Suppressor macrophage (primary cell): ENCODE measurements around the gene PAFAH2.
A peak's percentile ranks its signal among the peaks of the same experiment; 100 is the strongest.

Experiments used
- DNase-seq, 4 experiments: peaks; one replicate each; pipeline ENCODE4 v3.0.0-alpha.2; 2020 to 2022

The PAFAH2 gene

DNA sequence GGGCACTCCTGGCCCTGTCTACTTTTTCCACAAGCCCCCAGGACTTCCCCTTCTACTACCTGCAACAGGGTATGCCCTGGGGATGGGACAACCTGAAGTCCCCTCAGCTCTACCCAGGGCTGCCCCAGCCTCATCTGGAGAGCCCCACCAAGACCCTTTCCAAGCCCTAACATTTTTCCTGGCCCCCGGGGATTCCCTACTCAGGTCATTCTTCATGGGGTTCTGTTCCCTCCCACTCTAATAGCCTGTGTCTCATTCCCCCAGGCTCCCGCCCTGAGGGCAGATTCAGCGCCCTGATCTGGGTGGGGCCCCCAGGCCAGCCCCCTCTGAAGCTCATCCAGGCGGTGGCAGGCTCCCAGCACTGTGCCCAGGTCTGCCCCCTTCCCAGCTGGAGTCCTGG lies 33.3 kb upstream of the PAFAH2 start:
- DNase-seq: no peak

DNA sequence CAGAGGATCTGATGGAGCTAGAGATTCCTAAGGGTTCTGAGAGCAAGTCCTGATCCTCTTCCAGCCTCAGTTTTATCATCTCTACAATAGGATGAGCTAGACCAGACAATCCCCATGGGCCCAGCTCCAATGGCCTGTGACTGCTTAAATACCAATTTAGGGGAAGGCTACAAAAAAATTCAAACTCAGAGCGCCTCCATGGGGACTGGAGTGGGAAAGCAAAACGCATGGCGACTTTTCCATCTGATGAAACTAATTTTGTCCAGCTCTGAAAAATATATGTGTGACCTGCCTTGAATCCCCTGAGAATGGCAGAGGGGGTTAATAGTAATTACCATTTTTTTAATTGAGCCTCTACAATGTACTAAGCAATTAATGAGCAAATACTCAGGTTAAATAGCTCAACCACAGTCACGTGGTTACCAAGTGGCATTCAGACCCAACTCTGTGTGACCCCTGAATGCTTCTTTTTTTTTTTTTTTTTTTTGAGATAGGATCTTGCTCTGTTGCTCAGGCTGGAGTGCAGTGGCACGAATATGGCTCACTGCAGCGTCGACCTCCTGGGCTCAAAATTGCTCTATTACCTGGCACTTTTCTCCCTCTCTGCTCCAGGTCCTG lies 32.1 kb upstream of the PAFAH2 start:
- DNase-seq: peak in 3 of 4 experiments; percentile 32 to 42 (median 41)

- DNase-seq: no peak
Measured at GRCh38 chr1:26029054-26029863, 31.4 kb upstream of the PAFAH2 start.

- DNase-seq: no peak
Measured at GRCh38 chr1:26028490-26028980, 30.7 kb upstream of the PAFAH2 start.

DNA sequence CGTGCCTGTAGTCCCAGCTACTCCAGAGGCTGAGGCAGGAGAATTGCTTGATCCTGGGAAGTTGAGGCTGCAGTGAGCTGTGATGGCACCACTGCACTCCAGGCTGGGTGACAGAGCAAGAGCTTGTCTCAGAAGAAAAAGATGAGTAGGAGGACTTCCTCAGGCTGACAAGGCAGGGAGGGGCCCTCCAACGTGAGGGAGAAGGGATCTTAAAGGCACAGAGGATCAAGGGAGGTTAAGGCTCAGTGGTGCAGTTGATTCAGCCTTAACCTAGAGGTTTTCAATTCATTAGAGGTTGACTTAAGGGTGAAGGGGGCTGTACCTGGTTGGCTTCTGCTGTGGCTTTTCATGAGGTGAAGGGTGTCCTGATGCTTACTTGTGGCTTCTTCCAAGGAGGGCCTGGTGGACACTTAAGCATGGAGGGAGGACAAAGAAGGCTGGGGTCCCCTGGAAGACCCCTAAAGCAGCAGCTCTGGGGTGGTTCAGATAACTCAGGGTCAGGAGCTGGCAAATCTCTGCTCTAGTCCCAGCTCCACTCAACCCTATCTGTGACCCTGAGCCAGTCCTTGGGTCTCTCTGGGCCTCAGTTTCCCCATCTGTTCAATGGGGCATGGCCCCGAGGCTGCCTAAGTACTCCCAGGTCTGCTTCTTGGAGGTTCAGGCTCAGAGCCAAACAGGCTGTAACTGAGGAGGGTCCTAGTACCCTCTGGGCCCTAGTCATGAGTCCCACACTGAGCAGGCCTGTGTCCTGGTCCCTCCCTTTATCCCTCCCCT lies 30.0 kb upstream of the PAFAH2 start:
- DNase-seq: peak; percentile 69 to 86 (median 84)

- DNase-seq: no peak
Measured at GRCh38 chr1:26025517-26025916, 27.7 kb upstream of the PAFAH2 start.

DNA sequence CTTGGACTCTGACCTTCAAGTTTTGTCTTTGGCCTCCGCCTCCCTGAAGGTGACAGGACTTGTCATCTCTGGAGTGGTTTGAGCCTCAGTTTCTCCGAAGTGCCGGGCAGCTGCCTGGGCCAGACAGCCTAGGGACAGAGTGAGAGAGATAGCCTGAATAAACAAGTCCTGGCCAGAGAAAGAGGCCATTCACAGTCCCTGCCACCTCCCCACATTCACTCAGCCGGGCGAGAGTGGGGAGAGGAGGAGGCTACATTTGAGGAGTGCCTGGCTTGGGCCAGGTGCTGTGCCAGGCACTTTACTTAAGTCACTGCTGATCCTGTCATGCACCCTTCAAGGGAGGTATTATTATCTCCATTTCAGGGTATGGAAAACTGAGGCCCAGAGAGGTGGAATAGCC lies 27.2 kb upstream of the PAFAH2 start:
- DNase-seq: no peak

GRCh38 chr1:26023826-26024225 lies 26.0 kb upstream of the PAFAH2 start:
- DNase-seq: no peak

DNA sequence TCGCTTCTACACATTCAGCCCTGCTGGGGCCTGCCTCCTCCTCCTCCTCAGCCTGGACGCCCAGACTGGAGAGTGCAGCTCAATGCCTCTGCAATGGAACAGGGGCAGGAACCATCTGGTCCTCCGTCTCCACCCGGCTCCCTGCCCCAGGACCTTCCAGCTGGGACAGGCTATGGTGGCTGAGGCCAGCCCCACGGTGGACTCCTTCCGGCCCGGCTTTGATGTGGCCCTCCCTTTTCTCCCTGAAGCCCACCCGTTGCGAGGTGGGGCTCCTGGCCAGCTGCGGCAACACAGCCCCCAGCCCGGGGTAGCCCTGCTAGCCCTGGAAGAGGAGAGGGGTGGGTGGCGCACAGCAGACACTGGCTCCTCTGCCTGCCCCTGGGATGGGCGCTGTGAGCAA lies 25.1 kb upstream of the PAFAH2 start:
- DNase-seq: no peak

GRCh38 chr1:26022404-26022779 lies 24.5 kb upstream of the PAFAH2 start:
- DNase-seq: peak in 2 of 4 experiments; percentile 25 to 46

DNA sequence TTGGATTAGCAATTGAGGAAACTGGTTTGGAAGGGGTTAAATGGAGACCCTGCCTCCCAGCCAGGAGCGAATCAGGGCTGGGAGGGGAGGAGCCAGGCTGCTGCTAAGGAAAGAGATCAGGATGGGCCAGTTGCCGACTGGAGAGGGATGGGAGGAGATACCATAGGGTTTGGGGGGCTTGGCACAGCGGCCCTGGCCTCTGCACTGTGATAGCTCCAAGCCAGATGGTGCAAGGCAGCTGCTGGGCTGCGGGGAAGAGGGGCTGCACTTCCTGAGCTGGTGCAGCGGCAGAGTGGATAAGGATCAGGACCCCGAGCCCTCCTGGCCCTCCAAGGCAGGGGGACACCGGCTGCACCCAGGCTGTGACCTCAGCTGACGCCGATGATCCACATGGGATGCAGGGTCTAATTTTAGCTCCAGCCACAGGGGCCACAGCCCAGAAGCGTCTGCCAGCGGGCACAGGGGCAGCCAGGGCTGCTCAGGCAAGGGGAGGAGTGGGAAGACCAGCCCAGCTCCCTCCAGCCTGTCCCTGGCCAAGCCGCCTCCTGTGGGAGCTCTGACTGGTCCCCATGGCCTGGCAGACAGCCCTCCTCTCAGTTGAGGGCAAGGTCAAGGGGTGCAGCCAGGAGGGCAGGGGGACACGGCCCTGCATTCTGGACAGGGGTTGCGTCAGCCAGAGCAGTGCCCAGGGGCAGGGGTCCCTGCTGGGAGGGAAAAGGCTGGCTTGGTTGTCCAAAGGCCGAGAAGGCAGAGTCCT lies 24.0 kb upstream of the PAFAH2 start, which contains the start of gene EXTL1:
EXTL1 (plus strand) TSS at position 129 of the 757 bp plus-strand sequence. CDS start 872 bp downstream, outside the sequence.
- DNase-seq: no peak

DNA sequence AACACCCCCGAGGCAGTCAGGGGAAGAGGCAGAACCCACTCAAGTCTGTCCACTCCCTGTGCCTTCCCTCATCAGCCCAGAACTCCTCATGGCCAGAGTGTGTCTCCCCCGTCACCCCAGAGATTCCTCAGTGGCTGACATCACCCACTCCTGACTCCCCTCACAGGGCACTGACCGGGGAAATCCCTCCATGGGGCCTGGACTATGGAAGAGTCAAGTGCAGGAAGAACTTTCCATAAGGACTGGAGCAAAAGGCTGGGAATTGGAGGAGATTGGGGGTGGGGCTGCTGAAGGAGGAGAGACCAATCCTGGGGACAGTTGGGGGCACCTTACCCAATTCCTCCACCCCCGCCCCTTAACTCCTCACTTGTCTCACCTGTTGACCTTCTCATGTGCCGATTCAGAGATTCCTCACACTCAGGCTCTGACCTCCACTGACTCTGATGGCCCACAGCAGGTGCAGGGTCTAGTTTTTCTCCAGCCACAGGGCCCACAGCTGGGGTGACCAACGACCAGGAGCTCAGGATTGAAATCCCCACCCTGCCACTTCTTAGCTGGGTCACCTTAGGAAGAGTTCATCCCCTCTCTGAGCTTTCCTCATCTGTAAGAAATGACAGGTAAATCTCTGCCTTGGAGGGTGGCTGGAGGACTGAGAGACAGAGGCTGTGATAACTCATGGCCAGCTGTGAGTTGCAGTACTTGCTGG lies 23.2 kb upstream of the PAFAH2 start:
- no peak for DNase-seq

- DNase-seq: peak; percentile 31 to 55 (median 46)
Measured at GRCh38 chr1:26020330-26020768, 22.5 kb upstream of the PAFAH2 start.

DNA sequence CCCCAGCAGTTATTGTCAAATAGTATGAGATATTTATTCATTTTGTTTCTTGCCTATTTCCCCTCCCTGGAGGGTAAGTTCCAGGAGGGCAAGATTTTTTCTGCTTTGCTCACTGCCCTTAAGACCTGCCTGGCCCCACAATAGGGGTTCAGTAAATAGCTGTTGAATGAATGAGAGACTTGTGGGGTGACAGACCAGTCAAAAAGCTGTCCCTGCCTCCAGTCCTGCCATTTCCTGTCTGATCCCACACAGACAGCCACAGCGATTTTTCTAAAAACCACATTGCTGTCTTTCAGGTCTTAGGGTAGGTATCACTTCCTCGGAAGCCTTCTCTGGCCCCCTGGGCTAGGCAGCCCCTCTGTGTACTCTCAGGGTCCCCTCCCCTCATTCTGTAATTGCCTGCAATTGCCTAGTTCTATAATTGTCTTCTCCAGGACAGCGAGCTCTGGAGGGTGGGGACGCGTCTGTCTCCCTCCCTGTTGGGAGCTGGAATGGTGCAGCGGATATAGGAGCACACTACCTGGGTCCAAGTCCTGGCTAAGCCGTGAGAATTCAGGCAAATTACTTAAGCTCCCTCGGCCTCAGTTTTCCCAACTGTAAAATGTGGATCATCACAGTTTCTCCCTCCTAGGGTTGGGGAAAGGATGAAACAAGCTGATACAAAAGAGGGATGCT lies 21.9 kb upstream of the PAFAH2 start:
- peak in 3 of 4 experiments; percentile 33 to 40 (median 36) for DNase-seq

DNA sequence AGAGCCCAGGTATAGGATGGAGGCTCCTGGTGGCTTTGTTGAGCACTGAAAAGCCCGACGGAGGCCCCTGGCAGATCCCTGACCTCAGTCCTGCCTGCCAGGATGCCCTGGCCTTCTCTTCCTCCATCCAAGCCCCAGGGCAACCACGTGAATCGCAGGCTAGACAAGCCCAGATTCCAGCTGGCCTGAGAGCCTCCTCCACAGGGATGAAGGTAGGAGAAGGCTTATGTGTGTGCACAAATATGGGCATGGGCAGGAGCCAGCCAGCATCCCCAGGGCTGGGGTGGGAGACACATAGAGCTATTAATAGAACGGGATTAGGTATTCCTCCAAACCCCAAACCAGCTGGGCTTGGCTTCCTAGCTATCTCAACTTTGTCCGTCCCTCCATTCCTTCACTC lies 19.7 kb upstream of the PAFAH2 start:
- DNase-seq: no peak

DNA sequence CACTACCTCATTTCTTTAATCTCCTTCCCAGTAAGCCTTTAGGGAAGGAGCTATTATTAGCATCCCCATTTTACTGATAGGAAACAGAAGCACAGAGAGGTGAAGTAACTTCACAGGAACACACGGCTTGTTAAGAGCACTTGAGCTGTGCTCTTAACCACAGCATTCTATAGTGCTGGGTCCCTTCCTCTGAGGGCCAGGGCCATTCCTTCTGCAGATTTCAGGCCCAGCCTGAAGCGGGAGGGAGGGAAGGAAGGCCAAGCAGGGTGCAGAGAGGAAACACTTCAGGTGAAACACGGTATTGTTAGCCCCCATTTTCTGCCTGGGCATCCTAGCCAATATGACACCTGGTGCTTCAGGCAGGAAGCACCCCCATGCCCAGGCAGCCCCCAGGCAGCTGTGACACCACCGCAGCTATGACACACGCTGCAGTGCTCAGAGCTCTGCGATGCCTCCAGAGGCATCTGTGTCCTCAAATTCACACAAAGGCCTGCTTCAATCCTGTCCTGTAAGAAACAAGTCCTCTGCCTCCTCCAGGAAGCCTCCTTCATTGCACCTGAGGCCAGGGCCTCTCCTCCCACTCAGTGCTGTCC lies 19.2 kb upstream of the PAFAH2 start:
- DNase-seq: peak in 3 of 4 experiments; percentile 48 to 60 (median 58)

GRCh38 chr1:26016258-26016952 lies 18.5 kb upstream of the PAFAH2 start:
- peak; percentile 42 to 62 (median 61) for DNase-seq

- peak; percentile 89 to 97 (median 94) for DNase-seq
Measured at GRCh38 chr1:26015358-26015757, 17.5 kb upstream of the PAFAH2 start.

DNA sequence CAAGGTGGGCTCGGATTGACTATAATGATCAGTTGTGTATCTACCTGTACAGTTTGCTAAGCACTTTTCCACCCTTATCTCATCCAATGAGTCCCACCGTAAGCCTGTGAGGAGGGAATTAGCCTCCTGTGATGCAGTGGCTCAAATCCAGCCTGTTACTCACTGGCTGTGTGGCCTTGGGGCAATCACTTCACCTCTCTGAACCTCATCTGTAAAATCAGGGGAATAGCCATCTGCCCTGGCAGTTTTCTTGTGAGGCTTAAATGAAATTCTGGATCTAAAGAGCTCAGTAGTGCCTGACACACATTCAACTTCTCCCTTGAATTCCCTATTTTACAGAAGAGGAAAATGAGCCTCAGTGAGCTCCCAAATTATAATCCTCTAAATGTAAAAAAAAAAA lies 16.3 kb upstream of the PAFAH2 start:
- DNase-seq: no peak

- no peak for DNase-seq
Measured at GRCh38 chr1:26012864-26013263, 15.0 kb upstream of the PAFAH2 start.
